Fibroblast of lung (primary cell): ENCODE measurements around the gene TVP23A.
"Not testable (repeated sequence)": the region's sequence is repeated elsewhere in the genome, so short reads cannot be mapped to it uniquely, and the experiment has no call there.

Experiments
- EZH2 ChIP-seq: IDR thresholded peaks from 2 replicates; pipeline ENCODE4 v1.5.1; 2012; ENCODE audit warnings: low read length, control low read depth, mild to moderate bottlenecking; ENCODE audit errors: missing control alignments
- TF ChIP-seq, protein P1 (sequence below), 2 donors: IDR thresholded peaks in 1 of 2; conservative IDR thresholded peaks in 1 of 2; 1 replicate in 1 of 2; 2 replicates in 1 of 2; pipeline ENCODE4 v1.5.1; 2011 to 2012; ENCODE audit warnings: low read length in 2 of 2, control low read depth in 1 of 2, inconsistent platforms in 1 of 2, low read depth in 1 of 2, mild to moderate bottlenecking in 1 of 2

GRCh38 chr16:10741249-10741648 lies 77.3 kb downstream of the TVP23A start:
- TF ChIP-seq, protein P1, sequence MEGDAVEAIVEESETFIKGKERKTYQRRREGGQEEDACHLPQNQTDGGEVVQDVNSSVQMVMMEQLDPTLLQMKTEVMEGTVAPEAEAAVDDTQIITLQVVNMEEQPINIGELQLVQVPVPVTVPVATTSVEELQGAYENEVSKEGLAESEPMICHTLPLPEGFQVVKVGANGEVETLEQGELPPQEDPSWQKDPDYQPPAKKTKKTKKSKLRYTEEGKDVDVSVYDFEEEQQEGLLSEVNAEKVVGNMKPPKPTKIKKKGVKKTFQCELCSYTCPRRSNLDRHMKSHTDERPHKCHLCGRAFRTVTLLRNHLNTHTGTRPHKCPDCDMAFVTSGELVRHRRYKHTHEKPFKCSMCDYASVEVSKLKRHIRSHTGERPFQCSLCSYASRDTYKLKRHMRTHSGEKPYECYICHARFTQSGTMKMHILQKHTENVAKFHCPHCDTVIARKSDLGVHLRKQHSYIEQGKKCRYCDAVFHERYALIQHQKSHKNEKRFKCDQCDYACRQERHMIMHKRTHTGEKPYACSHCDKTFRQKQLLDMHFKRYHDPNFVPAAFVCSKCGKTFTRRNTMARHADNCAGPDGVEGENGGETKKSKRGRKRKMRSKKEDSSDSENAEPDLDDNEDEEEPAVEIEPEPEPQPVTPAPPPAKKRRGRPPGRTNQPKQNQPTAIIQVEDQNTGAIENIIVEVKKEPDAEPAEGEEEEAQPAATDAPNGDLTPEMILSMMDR (conservative IDR thresholded peaks at IDR 0.05 in 1 of 2, IDR thresholded peaks at IDR 0.05 in 1 of 2; ENCODE audit: low read depth in 1 of 2, low read length in 2 of 2) = not testable (repeated sequence)
- TF ChIP-seq EZH2 = not testable (repeated sequence)
